ENCODE results near the gene MED13L.

MED13L gene

GRCh38 chr12:115999582-115999981 is 277.9 kb downstream of the MED13L start:
- TF ChIP-seq SIN3A (IDR thresholded peaks at IDR 0.05; ENCODE audit: borderline replicate concordance, insufficient read depth, low read length): no peak
- no peak for TF ChIP-seq TAF1 (IDR thresholded peaks at IDR 0.05; ENCODE audit: borderline replicate concordance, insufficient read depth, low read length)
- no peak for TF ChIP-seq POLR2AphosphoS5 (IDR thresholded peaks at IDR 0.05; ENCODE audit: low read depth, low read length)
- no peak for TF ChIP-seq FOXP2 (optimal IDR thresholded peaks at IDR 0.05; ENCODE audit: borderline replicate concordance, extremely low read depth, extremely low read length, insufficient read depth)
- TF ChIP-seq REST (IDR thresholded peaks at IDR 0.05; ENCODE audit: insufficient read depth in 1 of 2, low read depth in 2 of 2, low read length in 2 of 2): no peak

GRCh38 chr12:115998794-115999478 is 278.6 kb downstream of the MED13L start:
- TF ChIP-seq POLR2AphosphoS5 (IDR thresholded peaks at IDR 0.05; ENCODE audit: low read depth, low read length): no peak
- TF ChIP-seq REST (IDR thresholded peaks at IDR 0.05; ENCODE audit: insufficient read depth in 1 of 2, low read depth in 2 of 2, low read length in 2 of 2): no peak
- no peak for TF ChIP-seq FOXP2 (optimal IDR thresholded peaks at IDR 0.05; ENCODE audit: borderline replicate concordance, extremely low read depth, extremely low read length, insufficient read depth)
- TF ChIP-seq TAF1 (IDR thresholded peaks at IDR 0.05; ENCODE audit: borderline replicate concordance, insufficient read depth, low read length): no peak
- TF ChIP-seq SIN3A (IDR thresholded peaks at IDR 0.05; ENCODE audit: borderline replicate concordance, insufficient read depth, low read length): no peak

GRCh38 chr12:115998119-115998633 is 279.3 kb downstream of the MED13L start:
- TF ChIP-seq FOXP2 (optimal IDR thresholded peaks at IDR 0.05; ENCODE audit: borderline replicate concordance, extremely low read depth, extremely low read length, insufficient read depth): no peak
- TF ChIP-seq POLR2AphosphoS5 (IDR thresholded peaks at IDR 0.05; ENCODE audit: low read depth, low read length): no peak
- TF ChIP-seq SIN3A (IDR thresholded peaks at IDR 0.05; ENCODE audit: borderline replicate concordance, insufficient read depth, low read length): no peak
- TF ChIP-seq REST (IDR thresholded peaks at IDR 0.05; ENCODE audit: insufficient read depth in 1 of 2, low read depth in 2 of 2, low read length in 2 of 2): no peak
- no peak for TF ChIP-seq TAF1 (IDR thresholded peaks at IDR 0.05; ENCODE audit: borderline replicate concordance, insufficient read depth, low read length)

- TF ChIP-seq REST (IDR thresholded peaks at IDR 0.05; ENCODE audit: insufficient read depth in 1 of 2, low read depth in 2 of 2, low read length in 2 of 2) (no peak), TAF1 (IDR thresholded peaks at IDR 0.05; ENCODE audit: borderline replicate concordance, insufficient read depth, low read length) (no peak), POLR2AphosphoS5 (IDR thresholded peaks at IDR 0.05; ENCODE audit: low read depth, low read length) (no peak), SIN3A (IDR thresholded peaks at IDR 0.05; ENCODE audit: borderline replicate concordance, insufficient read depth, low read length) (no peak), FOXP2 (optimal IDR thresholded peaks at IDR 0.05; ENCODE audit: borderline replicate concordance, extremely low read depth, extremely low read length, insufficient read depth) (no peak)
Observed at GRCh38 chr12:115993737-115994136, 283.8 kb downstream of the MED13L start.

Data from PFSK-1 (cell line).